GM21423 (cell line): ENCODE results near the gene FCER1G.
"Not testable (repeated sequence)": the region's sequence is repeated elsewhere in the genome, so short reads cannot be mapped to it uniquely, and the experiment has no call there.

Source experiments
- ATAC-seq: cut with Tn5 transposase; IDR thresholded peaks from one replicate; pipeline ENCODE4 v1.9.1; 2021; ENCODE audit warnings: mild to moderate bottlenecking, moderate library complexity; ENCODE audit not compliant: unreplicated experiment

FCER1G gene

GRCh38 chr1:161206411-161207140 is 8.5 kb upstream of the FCER1G start:
- no peak for ATAC-seq

- no peak for ATAC-seq
Observed at GRCh38 chr1:161207173-161207572, 7.9 kb upstream of the FCER1G start.

- peak; percentile 55 for ATAC-seq
Observed at GRCh38 chr1:161209790-161210409, 5.2 kb upstream of the FCER1G start.

- ATAC-seq = no peak
Observed at GRCh38 chr1:161214369-161214768, 726 bp upstream of the FCER1G start.

GRCh38 chr1:161216945-161217712 is 2.0 kb downstream of the FCER1G start:
- ATAC-seq = peak; percentile 88

- peak; percentile 3 for ATAC-seq
Observed at GRCh38 chr1:161217831-161218230, 2.7 kb downstream of the FCER1G start.

GRCh38 chr1:161218301-161219077 is 3.4 kb downstream of the FCER1G start:
- no peak for ATAC-seq

GRCh38 chr1:161219078-161219892 is 4.2 kb downstream of the FCER1G start:
- no peak for ATAC-seq

- no peak for ATAC-seq
Observed at GRCh38 chr1:161220002-161220401, 4.9 kb downstream of the FCER1G start.

GRCh38 chr1:161222175-161223019 is 7.3 kb downstream of the FCER1G start:
- no peak for ATAC-seq

- no peak for ATAC-seq
Observed at GRCh38 chr1:161223805-161224694, 9.0 kb downstream of the FCER1G start.

GRCh38 chr1:161224695-161225087 is 9.6 kb downstream of the FCER1G start:
- not testable (repeated sequence) for ATAC-seq

GRCh38 chr1:161225178-161225533 is 10.1 kb downstream of the FCER1G start:
- no peak for ATAC-seq

- ATAC-seq = peak; percentile 92
Observed at GRCh38 chr1:161225534-161226319, 10.6 kb downstream of the FCER1G start, which contains the start of gene TOMM40L. TOMM40L (plus strand) TSS chr1:161226060; CDS start chr1:161226490, 430 bp downstream.

GRCh38 chr1:161226320-161226711 is 11.2 kb downstream of the FCER1G start:
- ATAC-seq = no peak

GRCh38 chr1:161226759-161227158 is 11.7 kb downstream of the FCER1G start:
- no peak for ATAC-seq

- peak; percentile 39 for ATAC-seq
Observed at GRCh38 chr1:161227196-161227871, 12.2 kb downstream of the FCER1G start.
